Muscle layer of colon (tissue), 2 donors: ENCODE results near the gene TLL2.

Experiments
- H3K27ac ChIP-seq: one replicate; pipeline ENCODE4 v1.7.0; 2013; ENCODE audit warnings: low read depth, mild to moderate bottlenecking, low read length, moderate library complexity
- H3K27me3 ChIP-seq, 2 donors: one replicate each; pipeline ENCODE4 v1.7.0; 2013; ENCODE audit warnings: low read length in 2 of 2, mild to moderate bottlenecking in 2 of 2; ENCODE audit not compliant: insufficient read depth in 2 of 2, control insufficient read depth in 1 of 2
- H3K36me3 ChIP-seq: one replicate; pipeline ENCODE4 v1.7.0; 2013; ENCODE audit warnings: mild to moderate bottlenecking, low read length; ENCODE audit not compliant: insufficient read depth
- H3K4me1 ChIP-seq: one replicate; pipeline ENCODE4 v1.7.0; 2013; ENCODE audit warnings: mild to moderate bottlenecking, low read length; ENCODE audit not compliant: insufficient read depth
- H3K4me3 ChIP-seq, 2 donors: one replicate each; pipeline ENCODE4 v1.7.0; 2013; ENCODE audit warnings: low read length in 2 of 2, low read depth in 1 of 2, mild to moderate bottlenecking in 1 of 2, moderate library complexity in 1 of 2
- H3K9ac ChIP-seq: one replicate; pipeline ENCODE4 v1.7.0; 2013; ENCODE audit warnings: low read length
- H3K9me3 ChIP-seq: one replicate; pipeline ENCODE4 v1.7.0; 2013; ENCODE audit warnings: mild to moderate bottlenecking, low read length
- donor health status: abdominal sarcoma.
- donor health status: Adenocarcinoma of cecum.

Gene TLL2

DNA sequence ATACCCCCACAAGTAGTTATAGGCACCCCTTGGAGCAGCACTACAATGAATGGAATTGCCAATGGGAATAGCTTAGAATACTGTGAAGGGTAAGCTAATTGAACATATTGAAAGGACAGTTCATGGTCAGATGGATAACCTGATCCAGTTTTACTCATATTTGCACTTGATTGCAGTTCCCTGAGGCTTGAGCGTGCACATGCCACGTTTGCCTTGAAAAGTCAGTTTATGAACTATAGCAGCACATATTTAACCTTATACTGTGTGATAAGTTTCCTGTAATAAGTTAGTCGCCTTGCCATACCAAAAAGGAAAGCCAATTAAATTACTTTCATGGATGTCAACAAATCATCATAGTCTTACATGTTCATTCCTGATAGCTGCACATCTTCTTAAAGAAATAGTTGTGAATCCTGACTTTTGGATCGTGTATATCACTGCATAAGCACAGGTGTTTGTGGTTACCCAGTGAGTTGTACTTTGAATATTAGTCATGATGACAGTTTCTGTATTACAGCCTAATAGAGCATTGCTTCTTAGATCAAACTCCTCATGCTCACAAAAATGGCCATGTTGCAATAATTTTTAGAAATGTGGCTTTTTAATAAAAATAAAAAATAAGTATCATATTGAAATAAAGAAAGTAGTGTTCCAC lies 187.9 kb downstream of the TLL2 start:
- H3K36me3 ChIP-seq: no peaks in the 10 kb centered on the region
- no peak overlapping the region for H3K4me3 ChIP-seq
- no peak overlapping the region for H3K27ac ChIP-seq
- H3K9ac ChIP-seq: no peak overlapping the region
- no peaks in the 10 kb centered on the region for H3K9me3 ChIP-seq
- no peaks in the 10 kb centered on the region for H3K4me1 ChIP-seq
- no peaks in the 10 kb centered on the region for H3K27me3 ChIP-seq

DNA sequence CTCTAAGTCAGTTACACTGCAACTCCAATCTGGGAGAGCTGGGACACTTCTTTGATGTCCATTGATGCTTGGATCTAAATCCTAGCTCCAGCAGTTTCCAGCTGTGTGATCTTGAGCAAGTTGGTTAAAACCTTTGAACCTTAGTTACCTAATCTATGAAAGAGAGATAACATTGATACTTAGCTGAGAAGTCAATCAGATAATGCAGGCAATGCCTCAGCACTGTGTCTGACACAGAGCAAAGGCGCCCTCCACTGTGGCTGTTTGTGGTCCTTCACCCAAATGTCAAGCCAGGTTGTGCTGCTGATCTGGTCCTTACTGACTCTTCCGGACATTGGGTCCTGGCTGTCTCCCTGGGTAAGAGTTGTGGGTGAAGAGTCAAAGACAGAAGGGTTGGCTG lies 189.3 kb downstream of the TLL2 start:
- Histone ChIP-seq H3K4me1 (no peaks in the 10 kb centered on the region), H3K27ac (no peak overlapping the region), H3K9me3 (no peaks in the 10 kb centered on the region), H3K4me3 (no peak overlapping the region), H3K36me3 (no peaks in the 10 kb centered on the region), H3K27me3 (no peaks in the 10 kb centered on the region), H3K9ac (no peak overlapping the region)

DNA sequence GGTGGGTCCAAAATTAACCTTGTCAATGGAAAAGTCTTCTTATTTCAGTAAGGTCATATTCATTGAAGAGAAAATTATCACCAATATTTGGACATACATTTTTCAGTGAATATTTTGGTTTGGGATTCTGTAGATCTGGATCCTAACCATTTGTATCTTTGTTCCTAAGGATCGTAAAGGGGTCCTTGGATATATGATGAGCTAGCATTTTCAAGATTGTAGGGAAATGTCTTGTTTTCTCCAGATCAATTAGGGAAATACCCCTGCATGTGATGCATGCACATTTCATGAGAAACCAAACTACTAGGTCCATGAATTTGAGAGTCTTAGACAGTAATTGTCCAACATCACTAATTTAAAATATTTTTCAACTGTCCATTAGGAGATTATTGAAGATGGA lies 191.5 kb downstream of the TLL2 start:
- Histone ChIP-seq H3K36me3 (no peaks in the 10 kb centered on the region), H3K9me3 (no peaks in the 10 kb centered on the region), H3K4me3 (no peak overlapping the region), H3K9ac (no peak overlapping the region), H3K27ac (no peak overlapping the region), H3K4me1 (no peaks in the 10 kb centered on the region), H3K27me3 (no peaks in the 10 kb centered on the region)

DNA sequence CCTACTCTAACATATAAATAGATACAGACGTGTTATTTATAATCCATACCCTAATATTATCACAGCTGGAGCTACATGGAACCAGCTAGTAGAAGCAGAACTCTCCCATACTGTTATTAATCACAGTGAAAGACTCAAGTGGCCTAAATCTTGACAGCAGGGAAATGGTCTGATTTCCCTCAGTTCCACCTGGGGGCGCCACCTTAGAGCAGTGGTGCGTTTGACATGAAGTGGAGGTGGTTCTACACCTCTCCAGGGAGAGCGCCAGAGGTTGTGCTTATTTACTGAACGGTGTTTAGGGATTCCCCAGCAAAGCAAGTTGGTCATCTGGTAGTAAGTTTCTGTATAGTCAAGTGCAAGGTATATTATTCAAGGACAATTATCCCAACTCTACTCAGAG lies 191.9 kb downstream of the TLL2 start:
- H3K9me3 ChIP-seq: no peaks in the 10 kb centered on the region
- H3K36me3 ChIP-seq: no peaks in the 10 kb centered on the region
- no peaks in the 10 kb centered on the region for H3K27me3 ChIP-seq

DNA sequence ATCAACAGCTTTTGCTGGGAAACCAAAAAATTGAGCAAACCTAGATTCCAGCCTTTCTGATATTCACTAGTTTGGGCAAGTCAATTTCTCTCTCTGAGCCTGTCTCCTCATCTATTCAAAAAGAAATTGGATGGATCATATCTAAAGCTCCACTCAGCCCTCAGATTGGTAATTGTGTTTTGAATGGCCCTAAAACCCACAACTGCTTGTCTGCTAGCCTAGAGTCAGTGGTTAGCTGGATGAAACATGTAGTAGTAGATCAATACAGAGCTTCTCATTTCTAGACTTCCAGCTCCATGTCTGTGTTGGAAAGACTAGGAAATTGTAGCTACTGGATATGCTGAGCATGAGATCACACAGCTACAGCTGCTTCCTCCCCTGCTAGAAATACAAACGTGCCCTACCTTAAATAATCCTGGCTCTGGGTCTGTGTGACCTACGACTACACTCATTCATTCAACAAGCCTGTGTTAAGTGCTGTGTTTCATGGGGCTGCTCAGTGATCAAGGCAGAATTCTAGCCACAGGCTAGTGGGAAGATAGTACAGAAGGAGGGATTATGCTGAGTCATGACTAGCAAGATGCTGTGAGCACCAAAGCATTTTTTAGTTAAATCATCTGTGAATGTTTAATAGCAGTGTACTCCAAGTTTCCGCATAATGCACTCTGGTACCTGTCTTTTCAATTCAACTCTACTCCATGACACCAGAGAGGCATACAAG lies 193.8 kb downstream of the TLL2 start:
- Histone ChIP-seq H3K4me3 (no peak overlapping the region), H3K9me3 (no peaks in the 10 kb centered on the region), H3K27ac (no peak overlapping the region), H3K4me1 (no peaks in the 10 kb centered on the region), H3K27me3 (no peaks in the 10 kb centered on the region), H3K36me3 (no peaks in the 10 kb centered on the region), H3K9ac (no peak overlapping the region)

More for the DNA sequence above, 191.9 kb downstream of the TLL2 start:
- H3K4me1 ChIP-seq: no peaks in the 10 kb centered on the region
- H3K4me3 ChIP-seq: no peak overlapping the region
- H3K27ac ChIP-seq: no peak overlapping the region
- no peak overlapping the region for H3K9ac ChIP-seq

DNA sequence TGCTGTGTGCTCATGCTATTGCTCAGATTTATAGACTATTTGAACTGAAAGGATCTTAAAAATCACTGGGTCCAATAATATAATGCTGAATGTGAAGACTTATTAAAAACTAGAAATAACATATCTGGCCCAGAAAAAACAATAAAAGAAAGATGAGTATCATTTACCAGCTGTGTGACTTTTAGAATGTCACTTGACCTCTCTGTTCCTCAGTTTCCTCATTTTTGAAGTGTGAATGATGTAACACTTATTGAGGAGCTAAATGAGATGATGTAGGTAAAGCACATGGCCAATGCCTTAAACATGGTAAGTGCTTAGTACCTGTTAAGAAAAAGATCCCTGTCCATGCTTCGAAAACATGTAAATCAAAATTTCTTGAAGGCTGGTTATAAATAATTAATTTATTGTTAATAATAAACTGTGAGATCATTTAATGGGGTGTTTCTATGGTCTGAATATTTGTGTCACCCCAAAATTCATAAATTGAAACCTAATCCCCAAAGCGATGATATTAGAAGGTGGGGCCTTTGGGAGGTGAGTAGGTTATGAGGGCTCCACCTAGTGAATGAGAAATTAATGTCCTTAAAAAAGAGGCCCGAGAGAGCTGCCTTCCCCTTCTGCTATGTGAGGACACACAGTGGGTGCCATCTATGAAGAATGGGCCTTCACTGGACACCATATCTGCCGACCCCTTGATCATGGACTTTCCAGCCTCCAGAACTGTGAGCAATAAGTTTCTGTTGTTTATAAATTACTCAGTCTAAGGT lies 196.5 kb downstream of the TLL2 start:
- Histone ChIP-seq H3K27ac (no peak overlapping the region), H3K9ac (no peak overlapping the region), H3K9me3 (no peaks in the 10 kb centered on the region), H3K4me3 (no peak overlapping the region), H3K4me1 (no peaks in the 10 kb centered on the region), H3K27me3 (no peaks in the 10 kb centered on the region), H3K36me3 (no peaks in the 10 kb centered on the region)
